ENCODE data around the gene MAP2K3.
"Not testable (repeated sequence)": the region's sequence is repeated elsewhere in the genome, so short reads cannot be mapped to it uniquely, and the experiment has no call there.

Gene MAP2K3

DNA sequence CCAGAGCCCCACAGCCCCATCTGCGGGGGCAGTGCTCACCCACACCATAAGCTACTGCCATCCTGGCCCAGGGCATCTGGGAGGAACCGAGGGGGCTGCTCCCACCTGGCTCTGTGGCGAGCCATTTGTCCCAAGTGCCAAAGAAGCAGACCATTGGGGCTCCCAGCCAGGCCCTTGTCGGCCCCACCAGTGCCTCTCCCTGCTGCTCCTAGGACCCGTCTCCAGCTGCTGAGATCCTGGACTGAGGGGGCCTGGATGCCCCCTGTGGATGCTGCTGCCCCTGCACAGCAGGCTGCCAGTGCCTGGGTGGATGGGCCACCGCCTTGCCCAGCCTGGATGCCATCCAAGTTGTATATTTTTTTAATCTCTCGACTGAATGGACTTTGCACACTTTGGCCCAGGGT lies 29.8 kb downstream of the MAP2K3 start:
- DNase-seq, result not testable (repeated sequence)

DNA sequence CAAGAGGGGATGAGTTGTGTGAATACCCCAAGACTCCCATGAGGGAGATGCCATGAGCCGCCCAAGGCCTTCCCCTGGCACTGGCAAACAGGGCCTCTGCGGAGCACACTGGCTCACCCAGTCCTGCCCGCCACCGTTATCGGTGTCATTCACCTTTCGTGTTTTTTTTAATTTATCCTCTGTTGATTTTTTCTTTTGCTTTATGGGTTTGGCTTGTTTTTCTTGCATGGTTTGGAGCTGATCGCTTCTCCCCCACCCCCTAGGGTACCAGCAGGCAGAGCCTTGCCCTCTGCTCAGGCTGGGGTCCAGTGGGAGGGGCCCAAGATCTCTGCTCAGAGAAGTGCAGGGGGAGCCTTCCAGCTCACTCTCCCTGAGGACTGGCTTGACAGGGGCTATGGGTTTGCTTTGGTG lies 30.2 kb downstream of the MAP2K3 start:
- DNase-seq, result not testable (repeated sequence)

DNA sequence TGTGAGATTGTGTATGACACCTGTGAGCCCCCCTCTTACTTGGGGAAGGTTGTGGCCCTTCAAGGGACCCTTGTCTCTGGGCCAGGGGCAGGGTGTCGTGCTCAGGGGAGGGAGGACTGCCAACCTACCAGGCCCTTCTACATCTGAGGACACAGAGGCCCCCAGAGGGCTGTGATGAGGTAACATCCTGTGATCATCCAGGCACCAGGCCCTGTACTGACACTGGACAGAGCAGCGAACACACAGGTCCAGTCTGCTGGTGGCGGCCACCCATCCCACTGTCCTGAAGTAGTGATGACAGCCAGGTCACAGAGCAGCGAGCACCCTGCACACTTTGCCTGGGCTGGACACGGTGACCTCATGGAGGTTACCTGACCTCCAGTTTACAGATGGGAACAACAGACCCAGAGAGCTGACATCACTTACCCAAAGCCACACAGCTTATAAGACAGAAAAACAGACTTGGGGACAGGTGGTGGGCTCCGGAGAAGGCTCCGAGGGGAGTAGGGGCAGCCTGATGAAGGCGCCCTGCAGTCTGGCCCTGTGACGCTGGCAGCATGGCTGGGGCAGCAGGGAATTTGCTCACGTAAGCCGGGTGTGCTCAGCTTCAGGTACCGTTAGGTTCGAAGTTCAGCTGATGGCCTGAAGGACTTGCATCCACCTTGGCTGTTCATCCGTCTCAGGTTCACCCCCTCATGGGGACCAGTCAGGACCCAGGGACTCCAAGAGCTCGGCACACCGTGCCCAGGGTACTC lies 30.9 kb downstream of the MAP2K3 start:
- DNase-seq, result not testable (repeated sequence)

DNA sequence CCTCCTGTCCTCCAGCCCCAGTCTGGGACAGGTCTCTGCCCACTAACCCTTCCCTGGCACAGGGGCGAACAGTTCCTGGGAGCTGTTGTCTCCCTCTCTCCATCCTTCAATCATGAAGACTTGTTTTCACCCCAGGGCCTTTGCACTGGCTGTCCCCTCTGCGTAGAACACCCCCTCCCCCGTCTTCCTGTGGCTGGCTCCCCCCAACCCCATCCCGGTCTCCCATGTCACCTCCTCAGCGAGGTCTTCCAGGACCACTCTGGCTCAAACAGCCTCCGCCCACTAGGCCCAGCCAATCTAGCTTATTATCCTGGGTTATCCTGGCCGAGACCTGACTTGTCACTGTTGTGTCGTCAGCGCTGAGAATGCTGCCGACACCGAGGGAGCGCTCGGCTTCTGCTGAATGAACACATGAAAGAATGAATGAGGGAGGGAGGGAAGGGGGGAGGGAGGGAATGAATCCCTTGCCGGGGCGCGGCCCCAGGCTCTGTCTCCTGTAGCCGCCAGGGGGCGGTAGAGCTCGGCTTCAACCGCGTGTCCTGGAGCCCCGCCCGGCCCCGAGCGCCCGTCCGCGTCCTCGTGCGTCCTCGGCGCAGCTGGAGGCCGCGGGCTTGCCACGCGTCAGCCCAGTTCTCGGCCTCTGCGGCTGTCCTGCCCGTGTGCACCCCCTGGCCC lies 31.8 kb downstream of the MAP2K3 start:
- not testable (repeated sequence) for DNase-seq

DNA sequence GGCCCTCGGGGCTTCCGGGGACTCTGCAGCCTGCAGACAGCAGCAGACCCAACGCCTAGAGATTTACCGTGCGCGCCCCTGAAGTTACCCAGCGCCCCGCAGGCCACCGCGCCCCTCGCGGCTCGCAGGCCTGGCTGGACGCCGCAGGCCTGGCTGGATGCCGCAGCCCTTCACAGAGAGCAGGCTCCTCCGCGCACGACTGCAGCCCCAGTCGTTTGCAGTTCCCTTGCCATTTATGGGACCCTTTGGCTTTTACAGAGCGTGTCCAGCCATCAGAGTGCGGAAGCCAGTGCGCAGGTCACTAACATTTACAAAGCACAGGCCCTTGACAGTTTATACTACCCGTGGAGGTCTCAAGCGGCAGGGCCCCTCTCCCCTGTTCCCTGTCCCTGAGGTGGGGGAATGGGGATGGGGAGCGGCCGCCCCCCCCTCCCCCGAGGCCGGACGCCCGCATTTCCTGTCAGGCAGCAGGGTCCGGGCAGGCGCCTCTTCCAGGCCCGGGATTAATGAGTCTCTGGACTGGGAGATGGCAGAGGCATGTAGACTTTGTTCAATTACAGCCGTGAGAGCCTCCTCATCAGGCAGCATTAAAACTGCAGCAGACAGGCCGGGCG lies 32.5 kb downstream of the MAP2K3 start:
- DNase-seq, result not testable (repeated sequence)

DNA sequence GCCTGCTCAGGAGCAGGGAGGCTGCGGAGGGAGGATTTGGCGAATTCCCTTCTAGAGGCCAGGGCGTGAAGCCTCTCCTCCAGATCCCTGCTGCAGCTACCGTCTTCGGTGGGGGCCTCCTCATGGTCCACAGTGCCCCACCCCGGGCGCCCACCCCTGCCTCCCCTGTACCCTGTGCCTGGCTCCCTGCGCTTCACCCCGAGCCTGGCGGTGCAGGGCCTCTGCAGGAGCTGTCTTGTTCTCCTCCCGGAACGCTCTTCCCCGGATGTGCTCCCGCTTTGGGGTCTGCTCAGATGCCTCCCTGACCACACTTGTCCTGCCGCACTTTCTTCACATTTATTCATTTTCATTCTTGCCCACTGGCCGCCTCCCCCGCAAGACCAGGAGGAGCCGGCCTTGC lies 33.3 kb downstream of the MAP2K3 start:
- not testable (repeated sequence) for DNase-seq

DNA sequence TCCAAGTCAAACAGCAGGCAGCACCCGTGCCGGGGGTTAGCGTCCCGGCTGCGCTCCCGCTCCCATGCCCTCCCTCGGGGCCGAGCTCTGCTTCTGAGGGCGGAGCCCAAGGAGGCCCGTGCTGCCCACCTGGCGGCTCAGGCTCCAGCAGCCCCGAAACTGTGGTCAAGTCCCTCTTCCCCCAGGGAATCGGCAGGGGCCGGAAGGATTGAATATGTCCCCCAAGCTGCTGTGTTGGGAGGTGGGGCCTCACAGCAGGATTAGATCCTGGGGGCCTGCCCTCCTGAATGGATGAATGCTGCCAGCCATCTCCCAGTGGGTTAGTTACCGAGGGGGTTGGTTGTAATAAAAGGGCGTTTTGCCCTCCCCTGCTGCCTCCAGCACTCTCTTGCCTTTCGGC lies 33.9 kb downstream of the MAP2K3 start:
- no peak for DNase-seq

DNA sequence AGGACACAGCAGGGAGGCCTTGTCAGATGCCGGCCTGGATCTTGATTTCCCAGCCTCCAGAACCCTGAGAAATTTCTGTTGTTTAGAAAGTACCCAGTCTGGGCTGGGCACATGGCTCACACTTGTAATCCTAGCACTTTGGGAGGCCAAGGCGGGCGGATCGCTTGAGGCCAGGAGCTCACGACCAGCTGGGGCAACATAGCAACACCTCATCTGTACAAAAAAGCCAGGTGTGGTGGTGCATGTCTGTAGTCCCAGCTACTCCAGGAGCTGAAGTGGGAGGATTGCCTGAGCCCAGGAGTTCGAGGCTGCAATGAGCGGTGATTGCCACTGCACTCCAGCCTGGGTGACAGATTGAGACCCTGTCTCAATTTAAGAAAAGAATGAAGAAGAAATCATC lies 34.3 kb downstream of the MAP2K3 start:
- DNase-seq, result not testable (repeated sequence)

DNA sequence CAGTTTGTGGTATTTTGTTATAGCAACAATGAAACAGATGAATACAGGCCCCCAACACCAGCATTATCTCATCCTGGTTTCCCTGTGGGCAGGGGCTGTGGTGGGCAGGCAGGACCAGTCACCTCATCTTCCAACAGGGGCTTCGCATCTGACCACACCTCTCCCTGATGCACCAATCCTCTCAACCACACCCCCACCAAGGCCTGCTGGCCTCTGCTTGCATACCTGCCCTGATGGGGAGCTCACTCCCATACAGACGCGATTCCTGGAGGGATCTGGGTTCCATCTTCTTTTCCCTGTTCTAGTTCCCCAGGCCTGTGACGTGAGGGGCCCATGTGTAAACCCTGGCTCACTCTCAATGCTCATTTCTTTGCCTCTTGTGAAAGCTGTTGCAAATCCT lies 34.7 kb downstream of the MAP2K3 start:
- DNase-seq, result not testable (repeated sequence)

DNA sequence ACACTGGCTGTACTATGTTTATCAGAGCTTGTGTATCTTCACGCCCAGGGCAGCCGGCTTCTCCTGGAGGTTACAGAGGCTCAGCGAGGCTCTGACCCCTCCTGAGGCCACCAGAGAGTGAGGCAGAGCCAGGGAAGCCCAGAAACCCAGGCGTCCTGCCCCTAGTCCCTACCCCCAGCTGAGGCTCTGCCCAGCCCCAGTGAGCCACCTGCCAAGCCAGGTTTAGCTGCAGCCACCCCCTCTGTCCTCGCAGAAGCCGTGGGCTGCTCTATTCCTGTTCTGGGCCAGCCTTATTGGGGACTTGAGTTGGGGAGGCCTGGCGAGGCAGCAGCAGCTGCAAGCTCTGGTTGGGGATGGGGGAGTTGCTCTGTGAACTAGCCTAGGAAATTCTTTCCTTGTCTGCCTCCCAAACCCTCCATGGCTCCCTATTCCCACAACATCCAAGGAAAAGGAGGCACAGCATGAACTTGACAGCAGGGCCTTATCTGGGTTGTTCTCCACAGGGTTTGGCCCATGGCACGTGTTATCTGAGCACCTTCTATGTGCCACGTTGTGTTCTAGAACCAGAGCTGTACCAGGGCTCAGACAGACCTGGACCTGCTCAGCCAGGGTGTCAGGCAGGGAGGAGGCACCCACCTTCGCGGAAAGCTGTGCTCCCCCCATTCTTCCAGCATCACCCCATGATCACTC lies 35.3 kb downstream of the MAP2K3 start:
- not testable (repeated sequence) for DNase-seq

DNA sequence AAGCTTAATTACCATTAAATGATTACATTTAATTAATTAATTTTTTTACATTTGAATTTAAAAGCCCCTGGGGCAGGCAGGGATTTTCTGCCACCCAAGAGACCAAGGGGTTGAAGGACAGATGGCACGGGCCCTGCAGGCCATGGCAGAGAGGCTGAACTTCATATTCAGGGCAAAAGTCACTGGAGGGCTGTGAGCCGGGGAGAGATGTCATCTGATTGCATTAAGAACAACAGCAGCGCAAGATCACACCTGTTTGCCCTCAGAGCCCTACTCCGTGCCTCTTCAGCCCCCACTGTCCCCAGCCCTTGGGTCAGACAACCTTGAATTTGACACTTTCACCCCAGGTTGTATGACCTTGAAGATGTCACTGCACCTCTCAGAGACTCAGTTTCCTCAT lies 35.9 kb downstream of the MAP2K3 start:
- DNase-seq, result not testable (repeated sequence)

DNA sequence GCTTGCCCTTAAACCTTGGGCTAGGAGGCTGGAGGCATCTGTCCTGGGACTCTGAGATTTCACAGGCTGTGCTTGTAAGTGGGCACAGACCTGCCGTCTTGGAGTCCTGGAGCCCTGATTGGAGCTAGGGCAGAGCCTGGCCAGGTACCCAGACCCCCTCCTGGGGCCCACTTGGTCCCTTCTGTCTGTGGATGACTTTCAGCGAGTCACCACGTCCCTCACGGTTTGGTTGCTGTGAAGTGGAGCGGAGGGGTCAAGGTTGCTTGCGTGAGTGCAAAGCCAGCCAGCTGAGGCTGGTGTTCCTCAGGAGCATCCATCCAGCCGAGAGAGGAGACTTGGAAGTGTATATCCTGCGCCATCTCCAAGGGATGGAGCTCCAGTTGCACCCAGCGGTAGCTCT lies 36.5 kb downstream of the MAP2K3 start:
- DNase-seq, result not testable (repeated sequence)

DNA sequence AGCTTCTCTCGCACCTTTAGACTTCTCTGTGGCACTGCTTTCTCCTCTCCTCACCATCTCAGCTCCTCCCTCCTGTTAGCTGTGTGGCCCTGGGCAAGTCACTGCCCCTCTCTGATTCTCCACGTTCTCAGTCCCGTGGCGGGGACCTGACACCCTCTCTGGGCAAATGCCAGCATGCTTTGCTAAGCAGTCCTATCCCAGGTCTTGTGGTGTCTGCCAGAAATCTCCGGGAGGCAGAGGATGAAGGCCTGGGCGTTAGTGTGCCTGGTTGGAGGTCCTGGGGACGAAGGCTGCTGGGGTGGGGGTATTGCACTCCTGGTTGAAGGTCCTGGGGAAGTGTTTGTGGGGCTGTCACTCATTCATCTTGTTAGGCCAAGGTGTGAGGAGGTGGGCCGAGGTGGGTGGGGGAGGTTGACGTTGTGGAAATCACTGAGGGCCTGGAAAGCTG lies 37.3 kb downstream of the MAP2K3 start:
- not testable (repeated sequence) for DNase-seq

DNA sequence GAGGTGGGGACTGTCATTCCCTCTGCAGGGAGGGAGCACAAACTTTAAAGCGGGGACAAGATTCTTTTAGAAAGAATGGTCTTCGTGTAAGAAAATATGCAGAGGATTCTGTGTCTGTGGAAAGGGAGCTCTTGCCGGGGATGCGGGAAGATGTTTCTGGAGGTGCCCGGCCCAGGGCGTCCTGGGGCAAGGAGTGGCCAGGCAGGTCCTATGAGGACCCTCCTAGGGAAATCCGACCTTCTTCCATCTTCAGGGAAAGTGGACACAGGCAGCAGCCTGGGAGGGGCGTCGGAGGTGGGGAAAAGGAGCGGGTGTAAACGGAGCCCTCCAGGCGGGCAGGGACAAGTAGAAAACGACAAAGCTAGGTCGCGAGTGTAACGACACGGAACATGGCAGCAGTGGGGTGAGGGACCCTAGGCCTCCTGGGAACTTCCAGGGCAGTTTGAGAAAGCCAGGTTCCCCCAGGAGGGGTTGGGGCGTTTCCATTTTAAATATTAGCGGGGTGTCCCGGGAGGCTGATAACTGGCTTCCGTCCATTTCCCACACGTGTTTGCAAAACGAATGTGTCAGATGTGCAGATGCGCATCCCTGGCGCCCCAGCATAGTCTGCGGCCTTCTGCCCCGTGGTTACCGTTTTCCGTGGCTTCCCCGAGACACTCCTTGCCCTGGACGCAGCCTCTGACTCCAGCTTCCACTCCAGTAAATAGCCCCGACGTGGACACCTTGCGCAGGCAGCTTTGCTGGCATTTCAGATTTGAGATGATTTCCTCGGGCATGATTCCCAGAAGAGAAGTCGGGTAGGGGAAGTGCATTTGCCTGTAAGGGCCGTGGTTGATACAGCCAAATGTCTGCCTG lies 39.0 kb downstream of the MAP2K3 start:
- not testable (repeated sequence) for DNase-seq

DNA sequence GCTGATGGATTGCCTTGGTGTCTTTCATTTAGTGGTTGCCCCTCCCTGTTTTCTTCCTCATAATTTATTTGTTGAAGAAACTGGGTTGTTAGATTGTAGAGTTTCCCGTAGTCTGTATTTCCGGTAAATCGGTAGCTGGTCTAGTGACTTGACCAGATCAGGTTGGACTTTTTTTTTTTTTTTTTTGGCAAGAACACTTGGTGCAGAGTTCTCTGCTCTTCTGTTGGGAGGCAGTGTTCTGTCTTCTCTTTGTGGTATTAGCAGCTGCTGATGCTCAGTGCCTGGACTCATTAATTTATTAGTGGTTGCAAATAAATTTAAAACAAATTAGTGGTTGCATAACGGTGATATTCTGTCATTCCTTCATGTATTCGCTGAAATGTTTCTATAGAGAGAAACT lies 40.2 kb downstream of the MAP2K3 start:
- not testable (repeated sequence) for DNase-seq

DNA sequence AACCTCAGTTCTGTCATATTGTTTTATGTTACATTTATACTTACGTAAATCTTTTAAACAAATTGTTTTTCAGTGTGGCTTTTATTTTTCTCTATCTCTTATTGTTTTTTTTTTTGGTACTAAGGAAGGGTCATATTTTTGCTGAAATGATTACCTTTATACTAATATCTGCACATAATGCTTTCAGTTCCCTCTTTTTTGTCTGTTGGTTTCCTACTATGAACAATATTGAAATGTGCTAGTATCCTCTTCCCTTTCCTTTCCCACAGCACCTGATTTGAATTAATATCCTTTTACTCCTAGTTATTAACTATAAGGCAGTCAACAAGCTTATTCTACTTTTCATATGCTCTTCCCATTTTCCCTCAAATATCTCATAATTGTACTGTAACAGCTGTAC lies 43.4 kb downstream of the MAP2K3 start:
- not testable (repeated sequence) for DNase-seq

DNA sequence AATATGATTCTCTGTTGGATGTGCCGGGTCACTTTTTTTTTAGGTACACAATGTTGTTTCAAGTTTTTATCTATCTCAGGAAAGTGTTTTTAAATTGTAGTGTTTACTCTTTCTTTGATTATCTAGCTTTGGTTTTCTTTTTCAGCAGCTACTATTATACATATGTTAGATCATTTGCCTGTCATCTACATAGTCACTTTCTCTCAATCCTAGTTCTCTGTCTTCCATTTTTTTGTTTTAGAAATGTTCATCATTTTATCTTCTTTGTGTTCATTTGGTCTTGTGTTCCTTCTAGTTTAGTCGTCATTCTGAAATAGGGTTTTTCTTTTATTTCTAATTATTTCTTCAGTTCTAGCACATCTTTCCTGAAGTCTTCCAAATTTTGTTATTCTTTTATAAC lies 44.3 kb downstream of the MAP2K3 start:
- DNase-seq, result not testable (repeated sequence)

DNA sequence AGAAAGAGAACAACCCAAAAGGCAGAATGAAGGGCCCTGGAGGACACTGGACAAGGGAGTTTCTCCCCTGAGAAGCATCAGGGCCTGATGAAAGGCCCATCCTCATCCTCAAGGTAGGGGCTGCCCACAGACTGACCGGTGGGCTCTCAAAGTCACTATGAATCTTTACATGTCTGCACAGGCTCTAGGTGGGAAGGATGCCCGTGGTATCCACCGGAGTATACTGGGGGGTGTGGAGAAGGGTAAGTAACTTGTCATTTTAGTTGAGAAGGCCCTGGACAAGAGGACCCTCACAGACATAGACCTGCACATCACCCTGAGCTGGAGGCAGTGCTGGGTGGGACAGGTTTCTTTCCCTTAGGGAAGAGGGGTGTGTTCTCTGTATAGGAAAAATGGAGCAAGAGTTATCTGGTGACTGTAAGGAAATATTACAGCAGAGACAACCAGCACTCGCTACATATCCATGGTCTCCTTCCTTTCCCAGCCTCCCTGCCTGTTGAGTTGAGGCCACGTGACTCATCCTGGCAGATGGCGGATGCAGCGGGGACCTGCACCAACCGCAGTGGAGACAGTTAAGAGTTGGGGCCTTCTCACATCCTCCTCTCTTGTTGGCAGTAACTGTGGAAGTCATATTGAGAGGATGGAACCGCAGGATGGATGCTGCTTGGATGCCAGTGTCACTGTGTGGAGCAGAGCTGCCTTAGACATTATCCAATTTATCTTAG lies 46.1 kb downstream of the MAP2K3 start:
- no peak for DNase-seq

DNA sequence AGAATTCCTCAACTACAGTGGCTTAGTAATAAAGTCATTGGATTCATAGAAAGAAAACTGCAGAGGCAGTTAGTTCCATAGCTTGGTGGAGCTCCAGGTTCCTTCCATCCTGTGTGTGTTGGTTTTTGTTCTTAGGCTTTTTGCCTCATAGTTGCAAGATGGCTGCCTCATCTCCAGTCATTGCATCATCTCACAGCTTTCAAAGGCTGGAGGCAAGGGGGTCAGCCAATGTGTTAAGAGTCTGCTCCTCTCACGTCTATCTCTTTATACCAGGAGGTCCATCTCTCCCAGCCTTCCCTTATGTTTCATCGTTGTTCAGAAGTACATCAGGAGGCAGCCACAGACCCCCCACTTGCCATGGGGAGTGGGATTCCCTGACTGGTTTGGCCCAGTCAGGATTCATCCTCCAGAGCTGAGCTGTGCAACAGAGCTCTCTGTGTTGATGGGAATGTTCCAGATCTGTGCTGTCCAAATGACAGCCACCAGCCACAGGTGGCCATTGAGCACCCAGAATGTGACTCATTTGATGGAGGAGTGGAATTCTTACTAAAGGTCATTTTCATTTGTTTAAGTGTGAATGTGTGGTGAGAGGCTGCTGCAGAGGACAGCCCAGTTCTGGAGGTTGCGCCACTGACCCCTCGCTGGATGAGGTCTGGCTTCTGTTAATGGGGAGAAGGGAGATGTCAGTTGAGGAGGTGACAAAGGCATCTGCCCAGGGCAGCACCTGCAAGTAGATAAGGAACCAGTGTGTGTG lies 52.2 kb downstream of the MAP2K3 start:
- DNase-seq, result not testable (repeated sequence)

DNA sequence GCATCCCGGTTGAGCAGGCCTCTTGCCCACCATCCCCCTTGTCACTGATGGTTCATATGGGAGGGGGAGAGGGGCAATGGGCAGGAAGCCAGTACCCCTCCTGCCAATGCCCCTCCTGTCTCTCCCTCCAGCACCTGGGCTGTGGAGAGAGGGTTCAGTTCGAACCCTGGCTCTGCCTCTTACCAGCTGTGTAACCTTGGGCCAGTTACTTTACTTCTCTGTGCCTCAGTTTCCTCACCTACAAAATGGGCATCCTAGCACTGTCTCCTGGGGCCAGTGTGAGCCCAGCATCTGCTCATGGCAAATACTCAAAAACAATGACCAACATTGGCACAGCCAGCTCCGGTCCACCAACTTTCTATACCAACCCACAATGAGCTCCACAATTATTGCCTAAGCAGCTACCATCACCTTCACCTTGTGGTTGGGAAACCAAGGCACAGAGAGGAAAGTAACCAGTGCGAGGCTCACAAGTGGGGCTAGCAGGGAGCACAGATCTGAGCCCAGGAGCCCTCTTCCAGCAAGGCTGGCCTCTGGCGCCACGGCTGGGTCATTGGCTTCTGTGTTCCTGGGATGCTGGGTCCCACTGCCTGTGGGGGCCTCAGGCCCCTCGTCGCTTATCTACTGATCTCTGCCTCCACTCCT lies 53.6 kb downstream of the MAP2K3 start:
- not testable (repeated sequence) for DNase-seq
